NT2/D1 (cell line): Measurements from ENCODE around the gene BSG.

Experiments
- DNase-seq: peaks from one replicate; pipeline ENCODE4 v3.0.0-alpha.2; 2011; ENCODE audit warnings: low read depth, low spot score
- H3K27me3 ChIP-seq: 2 replicates; pipeline ENCODE4 v1.6.0; 2011; ENCODE audit warnings: mild to moderate bottlenecking; ENCODE audit not compliant: insufficient read length, insufficient read depth
- H3K36me3 ChIP-seq: 2 replicates; pipeline ENCODE4 v1.6.1; 2011; ENCODE audit warnings: mild to moderate bottlenecking, low read length, mixed read lengths; ENCODE audit not compliant: insufficient read depth, insufficient read length
- H3K4me1 ChIP-seq: 2 replicates; pipeline ENCODE4 v1.5.1; 2011; ENCODE audit not compliant: insufficient read depth, insufficient read length
- H3K4me3 ChIP-seq: 2 replicates; pipeline ENCODE4 v1.5.1; 2011; ENCODE audit warnings: low read depth; ENCODE audit not compliant: insufficient read length
- H3K9ac ChIP-seq: 2 replicates; pipeline ENCODE4 v1.6.0; 2011; ENCODE audit warnings: low read depth; ENCODE audit not compliant: insufficient read length
- H3K9me3 ChIP-seq: 2 replicates; pipeline ENCODE4 v1.5.1; 2011; ENCODE audit warnings: mild to moderate bottlenecking, low read length; ENCODE audit not compliant: insufficient read depth
- SUZ12 ChIP-seq: IDR thresholded peaks from 2 replicates; pipeline ENCODE4 v1.6.1; 2011; ENCODE audit not compliant: insufficient read length, insufficient read depth; ENCODE audit errors: extremely low read depth
- YY1 ChIP-seq: IDR thresholded peaks from 2 replicates; pipeline ENCODE4 v1.6.1; 2011; ENCODE audit not compliant: insufficient read length, insufficient read depth
- ZNF274 ChIP-seq: IDR thresholded peaks from 2 replicates; pipeline ENCODE4 v1.6.1; 2011; ENCODE audit warnings: mild to moderate bottlenecking, low read depth, low read length

The BSG gene

DNA sequence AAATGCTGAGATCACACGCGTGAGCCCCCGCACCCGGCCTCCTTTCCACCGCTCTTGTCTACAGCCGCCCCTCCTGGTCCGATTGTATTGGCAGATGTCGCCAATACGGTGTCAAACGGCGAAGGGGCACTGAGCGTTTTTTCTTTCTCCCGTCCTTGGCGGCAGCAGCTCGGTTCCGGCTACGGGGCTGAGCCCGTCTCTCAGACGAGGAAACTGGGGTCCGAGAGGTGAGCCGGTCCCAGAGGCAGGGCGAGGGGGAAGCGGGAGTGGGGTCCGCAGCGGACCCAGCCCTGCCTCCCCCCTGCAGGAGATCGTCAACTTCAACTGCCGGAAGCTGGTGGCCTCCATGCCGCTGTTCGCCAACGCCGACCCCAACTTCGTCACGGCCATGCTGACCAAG, 40.5 kb downstream of the BSG start:
- DNase-seq, result no peak
- H3K4me1 ChIP-seq, result peaks cover 6% of the 10 kb centered on the region
- no peak overlapping the region for H3K9ac ChIP-seq
- H3K27me3 ChIP-seq, result no peaks in the 10 kb centered on the region
- no peak for TF ChIP-seq ZNF274
- no peak for TF ChIP-seq SUZ12
- TF ChIP-seq YY1, result no peak
- H3K9me3 ChIP-seq, result no peaks in the 10 kb centered on the region
- H3K4me3 ChIP-seq, result no peak overlapping the region
- H3K36me3 ChIP-seq, result peaks cover 58% of the 10 kb centered on the region

GRCh38 chr19:613732-614567, 41.6 kb downstream of the BSG start:
- H3K4me1 ChIP-seq, result peaks cover 6% of the 10 kb centered on the region
- TF ChIP-seq YY1 (no peak), ZNF274 (no peak), SUZ12 (no peak)
- no peaks in the 10 kb centered on the region for H3K9me3 ChIP-seq
- peaks cover 68% of the 10 kb centered on the region for H3K36me3 ChIP-seq
- H3K9ac ChIP-seq, result no peak overlapping the region
- no peak overlapping the region for H3K4me3 ChIP-seq
- H3K27me3 ChIP-seq, result no peaks in the 10 kb centered on the region
- no peak for DNase-seq

GRCh38 chr19:615619-616018, 43.2 kb downstream of the BSG start:
- DNase-seq, result no peak
- Histone ChIP-seq H3K36me3 (peaks cover 73% of the 10 kb centered on the region), H3K9ac (no peak overlapping the region), H3K4me3 (no peak overlapping the region), H3K9me3 (no peaks in the 10 kb centered on the region), H3K27me3 (no peaks in the 10 kb centered on the region), H3K4me1 (peaks cover 6% of the 10 kb centered on the region)
- TF ChIP-seq YY1 (no peak), ZNF274 (no peak)

DNA sequence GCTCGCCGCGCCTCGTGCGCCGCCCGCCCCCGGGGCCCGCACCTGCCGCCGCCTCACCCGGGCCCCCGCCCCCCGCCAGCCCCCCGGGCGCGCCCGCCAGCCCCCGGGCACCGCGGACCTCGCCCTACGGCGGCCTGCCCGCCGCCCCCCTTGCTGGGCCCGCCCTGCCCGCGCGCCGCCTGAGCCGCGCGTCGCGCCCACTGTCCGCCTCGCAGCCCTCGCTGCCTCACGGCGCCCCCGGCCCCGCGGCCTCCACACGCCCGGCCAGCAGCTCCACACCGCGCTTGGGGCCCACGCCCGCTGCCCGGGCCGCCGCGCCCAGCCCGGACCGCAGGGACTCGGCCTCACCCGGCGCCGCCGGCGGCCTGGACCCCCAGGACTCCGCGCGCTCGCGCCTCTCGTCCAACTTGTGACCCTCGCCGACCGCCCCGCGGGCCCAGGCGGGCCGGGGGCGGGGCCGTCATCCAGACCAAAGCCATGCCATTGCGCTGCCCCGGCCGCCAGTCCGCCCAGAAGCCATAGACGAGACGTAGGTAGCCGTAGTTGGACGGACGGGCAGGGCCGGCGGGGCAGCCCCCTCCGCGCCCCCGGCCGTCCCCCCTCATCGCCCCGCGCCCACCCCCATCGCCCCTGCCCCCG, 43.8 kb downstream of the BSG start:
- no peaks in the 10 kb centered on the region for H3K27me3 ChIP-seq
- peaks cover 70% of the 10 kb centered on the region for H3K36me3 ChIP-seq
- no peak overlapping the region for H3K9ac ChIP-seq
- H3K9me3 ChIP-seq, result no peaks in the 10 kb centered on the region
- DNase-seq, result no peak
- peaks cover 3% of the 10 kb centered on the region for H3K4me1 ChIP-seq
- TF ChIP-seq YY1, result no peak
- TF ChIP-seq ZNF274, result no peak
- TF ChIP-seq SUZ12, result no peak
- no peak overlapping the region for H3K4me3 ChIP-seq

GRCh38 chr19:616747-617526, 44.5 kb downstream of the BSG start:
- Histone ChIP-seq H3K4me1 (no peaks in the 10 kb centered on the region), H3K27me3 (no peaks in the 10 kb centered on the region), H3K9me3 (no peaks in the 10 kb centered on the region), H3K9ac (no peak overlapping the region), H3K36me3 (peaks cover 74% of the 10 kb centered on the region), H3K4me3 (no peak overlapping the region)
- DNase-seq, result no peak
- no peak for TF ChIP-seq YY1
- no peak for TF ChIP-seq SUZ12
- TF ChIP-seq ZNF274, result no peak

GRCh38 chr19:617551-618246, 45.3 kb downstream of the BSG start:
- Histone ChIP-seq H3K27me3 (no peaks in the 10 kb centered on the region), H3K36me3 (peaks cover 75% of the 10 kb centered on the region), H3K4me3 (no peak overlapping the region), H3K9me3 (no peaks in the 10 kb centered on the region), H3K4me1 (no peaks in the 10 kb centered on the region), H3K9ac (no peak overlapping the region)
- DNase-seq, result no peak
- no peak for TF ChIP-seq ZNF274
- TF ChIP-seq SUZ12, result no peak
- TF ChIP-seq YY1, result no peak
